NCI-H2171 treated with DMSO at 0.1 percent for 48 hours (cell line): ENCODE measurements around the gene LPIN1.

Source experiments
- DNase-seq: peaks from one replicate; lab custom pipeline; 2025; lab: John Stamatoyannopoulos, UW

Gene LPIN1, protein sequence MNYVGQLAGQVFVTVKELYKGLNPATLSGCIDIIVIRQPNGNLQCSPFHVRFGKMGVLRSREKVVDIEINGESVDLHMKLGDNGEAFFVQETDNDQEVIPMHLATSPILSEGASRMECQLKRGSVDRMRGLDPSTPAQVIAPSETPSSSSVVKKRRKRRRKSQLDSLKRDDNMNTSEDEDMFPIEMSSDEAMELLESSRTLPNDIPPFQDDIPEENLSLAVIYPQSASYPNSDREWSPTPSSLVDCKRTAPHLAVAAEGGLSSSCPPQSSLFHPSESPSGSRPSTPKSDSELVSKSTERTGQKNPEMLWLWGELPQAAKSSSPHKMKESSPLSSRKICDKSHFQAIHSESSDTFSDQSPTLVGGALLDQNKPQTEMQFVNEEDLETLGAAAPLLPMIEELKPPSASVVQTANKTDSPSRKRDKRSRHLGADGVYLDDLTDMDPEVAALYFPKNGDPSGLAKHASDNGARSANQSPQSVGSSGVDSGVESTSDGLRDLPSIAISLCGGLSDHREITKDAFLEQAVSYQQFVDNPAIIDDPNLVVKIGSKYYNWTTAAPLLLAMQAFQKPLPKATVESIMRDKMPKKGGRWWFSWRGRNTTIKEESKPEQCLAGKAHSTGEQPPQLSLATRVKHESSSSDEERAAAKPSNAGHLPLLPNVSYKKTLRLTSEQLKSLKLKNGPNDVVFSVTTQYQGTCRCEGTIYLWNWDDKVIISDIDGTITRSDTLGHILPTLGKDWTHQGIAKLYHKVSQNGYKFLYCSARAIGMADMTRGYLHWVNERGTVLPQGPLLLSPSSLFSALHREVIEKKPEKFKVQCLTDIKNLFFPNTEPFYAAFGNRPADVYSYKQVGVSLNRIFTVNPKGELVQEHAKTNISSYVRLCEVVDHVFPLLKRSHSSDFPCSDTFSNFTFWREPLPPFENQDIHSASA

GRCh38 chr2:11746376-11746806, at the start of gene LPIN1:
Gene LPIN1, plus strand, starts transcription at chr2:11746632. Its CDS starts 18,910 bp downstream, at chr2:11765542.
- peak; percentile 84 for DNase-seq

DNA sequence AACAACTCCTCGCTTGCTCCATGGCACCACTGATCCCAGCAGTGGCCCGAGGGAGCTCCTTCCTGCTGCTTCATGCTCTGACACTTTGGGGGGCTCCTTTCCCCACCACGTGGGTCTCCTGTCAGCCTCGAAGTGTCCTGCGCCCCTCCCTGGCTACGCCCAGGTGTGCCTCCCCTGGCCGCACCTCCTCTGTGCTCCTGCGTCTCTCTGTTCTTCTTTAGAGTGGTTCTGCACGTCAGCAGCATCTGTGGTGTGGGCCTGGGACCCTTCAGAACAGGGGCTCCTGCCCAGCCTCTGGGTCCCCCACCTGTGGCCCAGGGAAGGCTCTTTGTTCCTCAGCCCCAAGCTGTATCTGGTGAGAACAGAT, 49.7 kb upstream of the LPIN1 start:
- DNase-seq: no peak

- peak; percentile 35 for DNase-seq
Measured at GRCh38 chr2:11697103-11697871, 49.1 kb upstream of the LPIN1 start.

GRCh38 chr2:11698009-11698922, 48.2 kb upstream of the LPIN1 start:
- DNase-seq: no peak

DNA sequence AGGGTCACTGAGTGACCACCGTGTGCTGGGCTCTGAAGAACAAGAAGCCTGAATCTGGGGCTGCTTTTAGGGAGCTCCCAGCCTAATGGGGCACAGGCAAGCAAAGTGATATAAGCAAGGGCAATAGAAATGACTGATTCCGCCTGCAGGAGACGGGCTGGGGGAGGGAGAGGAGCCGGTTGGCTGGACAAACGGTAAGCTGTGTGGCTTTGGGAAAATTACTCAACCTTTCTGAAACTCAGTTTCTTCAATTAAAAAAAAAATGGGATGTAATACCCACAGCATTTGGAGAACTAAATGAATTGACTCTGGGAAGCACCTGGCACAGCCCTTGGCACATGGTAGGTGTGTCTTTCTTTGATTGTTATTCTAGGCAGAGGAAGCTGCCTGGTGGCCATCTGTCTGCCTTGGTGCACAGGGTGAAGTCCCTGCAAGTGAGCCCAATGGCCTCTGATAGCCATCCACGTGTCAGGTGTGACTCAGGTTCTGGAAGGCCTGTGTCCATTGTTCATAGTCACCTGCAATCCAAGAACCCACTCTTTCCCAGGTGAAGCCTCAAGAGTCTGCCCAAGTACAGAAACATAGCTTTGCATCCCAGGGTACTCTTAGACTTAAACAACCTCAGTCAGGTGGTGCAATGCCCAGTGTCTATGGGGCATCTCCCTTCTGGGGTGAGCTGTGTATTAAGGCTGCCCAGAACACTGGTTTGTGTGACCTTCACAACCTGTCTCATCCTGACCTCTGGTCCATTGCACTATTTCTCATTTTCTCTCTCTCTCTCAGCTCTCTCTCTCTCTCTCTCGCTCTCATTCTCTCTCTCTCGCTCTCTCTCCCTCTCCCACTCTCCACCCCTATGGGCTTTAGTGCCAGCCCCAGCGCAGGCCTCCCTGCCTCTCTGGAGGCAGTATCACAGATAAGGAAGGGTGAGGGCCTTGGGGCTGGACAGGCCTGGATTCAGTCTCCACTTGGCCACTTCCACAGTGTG, 46.5 kb upstream of the LPIN1 start:
- DNase-seq: no peak

- DNase-seq: peak; percentile 46
Measured at GRCh38 chr2:11701206-11701605, 45.2 kb upstream of the LPIN1 start.

- DNase-seq: no peak
Measured at GRCh38 chr2:11701751-11702301, 44.6 kb upstream of the LPIN1 start.

- DNase-seq: no peak
Measured at GRCh38 chr2:11702946-11703345, 43.5 kb upstream of the LPIN1 start.

GRCh38 chr2:11703700-11704099, 42.7 kb upstream of the LPIN1 start:
- no peak for DNase-seq

- DNase-seq: no peak
Measured at GRCh38 chr2:11705063-11705462, 41.4 kb upstream of the LPIN1 start.

DNA sequence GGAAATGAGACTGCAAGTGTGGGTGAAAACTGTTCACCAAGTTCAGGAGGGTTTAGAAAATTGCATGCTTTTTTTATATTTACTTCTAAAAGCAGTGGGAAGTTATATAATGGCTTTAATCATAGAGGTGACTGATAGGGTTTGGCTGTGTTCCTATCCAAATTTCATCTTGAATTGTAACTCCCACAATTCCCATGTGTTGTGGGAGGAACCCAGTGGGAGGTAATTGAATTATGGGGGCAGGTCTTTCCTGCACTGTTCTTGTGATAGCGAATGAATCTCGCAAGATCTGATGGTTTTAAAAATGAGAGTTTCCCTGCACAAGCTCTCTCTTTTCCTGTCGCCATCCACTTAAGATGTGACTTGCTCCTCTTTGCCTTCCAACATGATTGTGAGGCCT, 40.7 kb upstream of the LPIN1 start:
- DNase-seq: no peak

GRCh38 chr2:11708106-11708505, 38.3 kb upstream of the LPIN1 start:
- no peak for DNase-seq

DNA sequence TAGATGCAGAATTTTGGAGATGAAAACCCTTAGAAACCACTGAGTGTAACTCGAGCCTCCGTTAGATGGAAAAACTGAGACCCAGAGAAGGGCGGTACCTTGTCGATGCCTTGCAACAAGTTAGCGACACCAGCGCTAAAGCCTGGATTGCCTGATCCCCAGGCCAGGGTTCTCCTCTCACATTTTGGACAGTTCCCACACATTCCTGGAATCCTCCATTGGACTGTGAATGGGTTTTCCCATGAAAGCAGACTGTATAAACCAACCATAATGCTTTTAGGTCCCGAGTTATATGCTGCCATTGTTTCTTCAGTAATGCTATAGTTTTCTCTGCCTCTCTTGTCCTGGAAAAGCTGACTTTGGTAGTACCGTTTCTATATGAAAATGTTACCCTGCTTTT, 37.1 kb upstream of the LPIN1 start:
- no peak for DNase-seq

DNA sequence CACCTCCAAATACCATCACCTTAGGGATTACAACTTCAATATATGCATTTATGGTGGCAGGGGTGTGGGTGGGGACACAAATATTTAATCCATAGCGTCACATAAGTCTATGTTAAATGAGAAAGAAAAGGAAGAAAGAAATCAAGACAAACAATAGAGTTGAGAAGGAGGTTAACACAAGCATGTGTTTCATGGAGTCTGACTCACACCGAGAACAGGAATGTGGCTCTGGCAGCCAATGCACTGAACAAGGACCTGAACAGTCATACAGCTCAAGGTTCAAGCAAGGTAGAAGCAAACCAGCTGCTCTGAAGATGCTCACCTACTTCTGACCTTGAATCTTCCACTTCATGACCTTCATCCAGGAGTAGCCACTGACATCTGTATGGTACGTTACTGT, 36.2 kb upstream of the LPIN1 start:
- no peak for DNase-seq

- DNase-seq: no peak
Measured at GRCh38 chr2:11710632-11711353, 35.6 kb upstream of the LPIN1 start.

GRCh38 chr2:11711354-11711716, 35.1 kb upstream of the LPIN1 start:
- no peak for DNase-seq

- no peak for DNase-seq
Measured at GRCh38 chr2:11711751-11712150, 34.7 kb upstream of the LPIN1 start.

DNA sequence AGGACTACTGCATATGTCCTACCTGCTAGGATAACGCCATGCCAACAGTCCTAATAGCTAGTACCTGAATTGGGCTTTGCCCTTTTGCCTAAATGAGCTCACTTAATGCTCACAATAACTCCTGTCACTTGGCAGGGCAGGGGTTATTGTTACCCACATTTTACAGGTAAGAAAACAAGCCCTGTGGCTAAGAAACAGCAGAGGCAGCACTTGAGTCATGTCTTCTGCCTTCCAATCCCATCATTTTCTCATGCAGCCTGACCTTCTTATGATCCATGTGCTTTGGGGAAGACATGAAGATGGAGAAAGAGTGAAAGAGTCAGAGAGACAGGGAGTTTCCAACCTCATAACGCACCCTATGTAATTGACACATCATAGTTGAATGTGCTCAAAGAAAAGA, 33.6 kb upstream of the LPIN1 start:
- DNase-seq: no peak

GRCh38 chr2:11713815-11714214, 32.6 kb upstream of the LPIN1 start:
- no peak for DNase-seq
